Astrocyte of the spinal cord (primary cell): Measurements from ENCODE around the gene RUFY4.
A peak's percentile ranks its signal among the peaks of the same experiment; 100 is the strongest.

Experiments
- DNase-seq: peaks from one replicate; pipeline ENCODE4 v3.0.0; 2011; ENCODE audit warnings: low read depth, low spot score
- H3K4me3 ChIP-seq: 2 replicates; pipeline ENCODE4 v1.5.1; 2011; ENCODE audit warnings: low read depth, mild to moderate bottlenecking, low read length, moderate library complexity
- CTCF ChIP-seq: IDR thresholded peaks from 2 replicates; pipeline ENCODE4 v1.5.1; 2012; ENCODE audit warnings: low read depth, mild to moderate bottlenecking, low read length, inconsistent platforms
- in situ Hi-C: cut with HindIII; loops from 2 replicates; pipeline ENCODE4 v1.10.0; 2017; ENCODE audit warnings: low sequenced_read_pairs

The RUFY4 gene

GRCh38 chr2:218073185-218073584 lies 4.1 kb downstream of the RUFY4 start:
- no peak for DNase-seq
- in situ Hi-C loops, result no loop called here
- TF ChIP-seq CTCF, result no peak
- no peak overlapping the region for H3K4me3 ChIP-seq

- DNase-seq, result no peak
- in situ Hi-C loops, result no loop called here
- peak; percentile 60 for TF ChIP-seq CTCF
- no peak overlapping the region for H3K4me3 ChIP-seq
Measured at GRCh38 chr2:218074031-218074430, 5.0 kb downstream of the RUFY4 start.

- in situ Hi-C loops, result no loop called here
- no peak for DNase-seq
- TF ChIP-seq CTCF, result no peak
- no peak overlapping the region for H3K4me3 ChIP-seq
Measured at GRCh38 chr2:218075975-218076811, 7.1 kb downstream of the RUFY4 start.

- DNase-seq, result no peak
- no peak for TF ChIP-seq CTCF
- no peak overlapping the region for H3K4me3 ChIP-seq
- in situ Hi-C loops, result no loop called here
Measured at GRCh38 chr2:218077464-218078216, 8.6 kb downstream of the RUFY4 start.

- H3K4me3 ChIP-seq, result no peak overlapping the region
- no peak for DNase-seq
- no peak for TF ChIP-seq CTCF
- in situ Hi-C loops, result no loop called here
Measured at GRCh38 chr2:218079943-218080913, 11.2 kb downstream of the RUFY4 start.

GRCh38 chr2:218081063-218081462 lies 12.0 kb downstream of the RUFY4 start:
- no peak for DNase-seq
- in situ Hi-C loops, result no loop called here
- no peak overlapping the region for H3K4me3 ChIP-seq
- no peak for TF ChIP-seq CTCF
